DND-41 (cell line): Measurements from ENCODE around the gene NFATC2IP.

Experiments
- ATAC-seq: fragments of 200-7000 bp; cut with Tn5 transposase; 3 replicates; pipeline ENCODE4 v1.9.1; 2021; ENCODE audit warnings: low read depth; ENCODE audit not compliant: insufficient read depth
- DNase-seq: peaks from one replicate; pipeline ENCODE4 v3.0.0-alpha.2; 2020
- H2AFZ ChIP-seq: 2 replicates; pipeline ENCODE4 v1.6.0; 2012; ENCODE audit warnings: low read depth, low read length
- H3K27ac ChIP-seq: 2 replicates; pipeline ENCODE4 v1.5.1; 2012; ENCODE audit warnings: low read length, inconsistent platforms
- H3K27me3 ChIP-seq: fragments of 200-600 bp; sonication (generic); 2 replicates; pipeline ENCODE4 v1.6.0; 2012; ENCODE audit warnings: low read length, mild to moderate bottlenecking, inconsistent platforms; ENCODE audit not compliant: insufficient read depth, poor library complexity
- H3K36me3 ChIP-seq: 2 replicates; pipeline ENCODE4 v1.5.1; 2012; ENCODE audit warnings: low read length, inconsistent platforms; ENCODE audit not compliant: insufficient read depth
- H3K4me1 ChIP-seq: 2 replicates; pipeline ENCODE4 v1.5.1; 2012; ENCODE audit warnings: mild to moderate bottlenecking, low read length; ENCODE audit not compliant: insufficient read depth
- H3K4me2 ChIP-seq: 2 replicates; pipeline ENCODE4 v1.6.0; 2012; ENCODE audit warnings: mild to moderate bottlenecking, moderate library complexity, low read length, inconsistent platforms; ENCODE audit not compliant: insufficient read depth
- H3K4me3 ChIP-seq, 2 experiments: fragments of 200-600 bp in 1 of 2; shearing (Covaris generic) in 1 of 2; 2 replicates each; pipeline ENCODE4 v1.5.1; 2012 to 2016; ENCODE audit warnings: inconsistent platforms in 2 of 2, low read length in 2 of 2, mild to moderate bottlenecking in 2 of 2, low read depth in 1 of 2, moderate library complexity in 1 of 2
- H3K79me2 ChIP-seq: 2 replicates; pipeline ENCODE4 v1.6.0; 2012; ENCODE audit warnings: low read length, inconsistent platforms; ENCODE audit not compliant: insufficient read depth
- H3K9ac ChIP-seq: 2 replicates; pipeline ENCODE4 v1.6.0; 2012; ENCODE audit warnings: low read depth, mild to moderate bottlenecking, inconsistent platforms, low read length, moderate library complexity
- H3K9me3 ChIP-seq: 2 replicates; pipeline ENCODE4 v1.5.1; 2012; ENCODE audit warnings: low read length, moderate library complexity, mild to moderate bottlenecking, inconsistent platforms; ENCODE audit not compliant: insufficient read depth, severe bottlenecking
- H4K20me1 ChIP-seq: 2 replicates; pipeline ENCODE4 v1.6.0; 2012; ENCODE audit warnings: low read length; ENCODE audit not compliant: insufficient read depth
- EZH2 ChIP-seq: IDR thresholded peaks from 3 replicates; pipeline ENCODE4 v1.6.1; 2012; ENCODE audit warnings: borderline replicate concordance, low read depth, mild to moderate bottlenecking, moderate library complexity, low read length, inconsistent platforms; ENCODE audit not compliant: severe bottlenecking
- TF ChIP-seq, protein P1 (sequence below): IDR thresholded peaks from 2 replicates; pipeline ENCODE4 v1.5.1; 2012; ENCODE audit warnings: borderline replicate concordance, low read length, moderate library complexity, mild to moderate bottlenecking; ENCODE audit not compliant: poor library complexity, severe bottlenecking; ENCODE audit errors: extremely low read depth

The NFATC2IP gene

DNA sequence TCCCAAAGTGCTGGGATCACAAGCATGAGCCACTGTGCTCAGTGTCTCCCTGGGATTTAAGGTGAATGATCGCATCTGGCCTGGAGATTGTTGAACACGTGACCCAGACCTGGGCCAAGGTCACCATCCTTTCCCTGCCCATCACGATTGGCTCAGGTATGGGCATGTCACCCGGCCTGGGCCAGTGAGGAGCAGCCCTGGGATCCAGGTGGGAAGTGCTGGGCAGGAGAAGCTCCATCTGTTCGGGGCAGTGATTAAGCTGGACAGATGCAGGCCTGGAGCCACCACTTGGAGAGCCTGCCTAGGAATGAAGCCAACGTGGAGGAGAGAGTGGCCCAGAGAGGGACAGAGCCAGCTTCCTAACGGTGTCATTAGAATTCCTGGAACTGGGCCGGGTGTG is 41.0 kb downstream of the NFATC2IP start:
- Histone ChIP-seq H3K4me2 (no peak overlapping the region), H3K27me3 (no peaks in the 10 kb centered on the region), H3K36me3 (peaks cover 10% of the 10 kb centered on the region), H2AFZ (no peak overlapping the region), H4K20me1 (no peaks in the 10 kb centered on the region), H3K27ac (no peak overlapping the region), H3K79me2 (no peaks in the 10 kb centered on the region), H3K4me1 (no peaks in the 10 kb centered on the region), H3K9me3 (no peaks in the 10 kb centered on the region), H3K9ac (no peak overlapping the region), H3K4me3 (no peak overlapping the region)
- TF ChIP-seq, protein P1, sequence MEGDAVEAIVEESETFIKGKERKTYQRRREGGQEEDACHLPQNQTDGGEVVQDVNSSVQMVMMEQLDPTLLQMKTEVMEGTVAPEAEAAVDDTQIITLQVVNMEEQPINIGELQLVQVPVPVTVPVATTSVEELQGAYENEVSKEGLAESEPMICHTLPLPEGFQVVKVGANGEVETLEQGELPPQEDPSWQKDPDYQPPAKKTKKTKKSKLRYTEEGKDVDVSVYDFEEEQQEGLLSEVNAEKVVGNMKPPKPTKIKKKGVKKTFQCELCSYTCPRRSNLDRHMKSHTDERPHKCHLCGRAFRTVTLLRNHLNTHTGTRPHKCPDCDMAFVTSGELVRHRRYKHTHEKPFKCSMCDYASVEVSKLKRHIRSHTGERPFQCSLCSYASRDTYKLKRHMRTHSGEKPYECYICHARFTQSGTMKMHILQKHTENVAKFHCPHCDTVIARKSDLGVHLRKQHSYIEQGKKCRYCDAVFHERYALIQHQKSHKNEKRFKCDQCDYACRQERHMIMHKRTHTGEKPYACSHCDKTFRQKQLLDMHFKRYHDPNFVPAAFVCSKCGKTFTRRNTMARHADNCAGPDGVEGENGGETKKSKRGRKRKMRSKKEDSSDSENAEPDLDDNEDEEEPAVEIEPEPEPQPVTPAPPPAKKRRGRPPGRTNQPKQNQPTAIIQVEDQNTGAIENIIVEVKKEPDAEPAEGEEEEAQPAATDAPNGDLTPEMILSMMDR = no peak
- no peak for TF ChIP-seq EZH2
- ATAC-seq (no peak), DNase-seq (no peak)

DNA sequence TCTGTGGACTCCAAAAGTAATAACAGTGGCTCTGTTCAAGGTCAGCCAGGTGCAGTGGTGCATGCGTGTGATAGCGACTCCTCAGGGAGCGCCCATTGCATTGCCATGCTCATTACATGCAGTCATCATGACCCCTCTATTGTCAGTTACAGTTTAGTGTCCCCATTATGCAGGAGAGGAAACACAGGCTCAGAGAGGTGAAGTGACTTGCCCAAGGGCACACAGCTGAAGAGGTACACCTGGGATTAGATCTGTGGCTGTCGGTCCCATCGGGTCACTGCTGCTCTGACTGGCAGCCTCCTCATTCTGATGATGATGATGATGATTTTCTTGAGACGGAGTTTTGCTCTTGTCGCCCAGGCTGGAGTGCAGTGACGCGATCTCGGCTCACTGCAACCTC is 41.8 kb downstream of the NFATC2IP start:
- H3K27me3 ChIP-seq = no peaks in the 10 kb centered on the region
- H3K4me2 ChIP-seq = no peak overlapping the region
- no peaks in the 10 kb centered on the region for H4K20me1 ChIP-seq
- ATAC-seq = no peak
- H3K4me1 ChIP-seq = no peaks in the 10 kb centered on the region
- H3K27ac ChIP-seq = no peak overlapping the region
- H3K9ac ChIP-seq = no peak overlapping the region
- no peak for DNase-seq
- TF ChIP-seq EZH2 = no peak
- TF ChIP-seq, protein P1 = no peak
- H3K36me3 ChIP-seq = peaks cover 1% of the 10 kb centered on the region; the same call in 1 of the 2 replicates
- no peak overlapping the region for H3K4me3 ChIP-seq
- no peaks in the 10 kb centered on the region for H3K9me3 ChIP-seq
- no peak overlapping the region for H2AFZ ChIP-seq
- H3K79me2 ChIP-seq = no peaks in the 10 kb centered on the region

DNA sequence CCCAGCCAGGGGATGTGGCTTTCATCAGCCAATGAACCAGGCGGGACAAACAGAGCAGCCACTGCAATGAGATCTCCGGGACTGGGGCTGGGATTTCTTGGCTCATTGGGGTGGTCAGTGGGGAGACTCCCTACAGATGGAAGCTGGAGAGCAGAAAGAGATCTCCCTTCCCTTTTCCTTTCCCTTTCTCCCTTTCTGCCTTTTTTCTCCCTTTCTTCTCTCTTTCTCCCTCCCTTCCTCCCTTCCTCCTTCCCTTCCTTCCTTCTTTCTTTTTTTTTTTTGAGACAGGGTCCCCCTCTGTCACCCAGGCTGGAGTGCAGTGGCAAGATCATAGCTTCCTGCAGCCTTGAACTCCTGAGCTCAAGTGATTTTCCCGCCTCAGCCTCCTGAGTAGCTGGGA is 48.1 kb downstream of the NFATC2IP start:
- no peaks in the 10 kb centered on the region for H3K9me3 ChIP-seq
- H3K9ac ChIP-seq = no peak overlapping the region
- no peak overlapping the region for H3K4me3 ChIP-seq
- no peak overlapping the region; the same call in 1 of the 2 replicates for H2AFZ ChIP-seq
- TF ChIP-seq EZH2 = no peak
- TF ChIP-seq, protein P1 = no peak
- no peak for ATAC-seq
- no peaks in the 10 kb centered on the region for H3K4me1 ChIP-seq
- no peak overlapping the region for H3K4me2 ChIP-seq
- no peaks in the 10 kb centered on the region for H3K27me3 ChIP-seq
- DNase-seq = no peak
- no peaks in the 10 kb centered on the region for H3K36me3 ChIP-seq
- H4K20me1 ChIP-seq = no peaks in the 10 kb centered on the region
- H3K27ac ChIP-seq = no peak overlapping the region
- H3K79me2 ChIP-seq = no peaks in the 10 kb centered on the region

DNA sequence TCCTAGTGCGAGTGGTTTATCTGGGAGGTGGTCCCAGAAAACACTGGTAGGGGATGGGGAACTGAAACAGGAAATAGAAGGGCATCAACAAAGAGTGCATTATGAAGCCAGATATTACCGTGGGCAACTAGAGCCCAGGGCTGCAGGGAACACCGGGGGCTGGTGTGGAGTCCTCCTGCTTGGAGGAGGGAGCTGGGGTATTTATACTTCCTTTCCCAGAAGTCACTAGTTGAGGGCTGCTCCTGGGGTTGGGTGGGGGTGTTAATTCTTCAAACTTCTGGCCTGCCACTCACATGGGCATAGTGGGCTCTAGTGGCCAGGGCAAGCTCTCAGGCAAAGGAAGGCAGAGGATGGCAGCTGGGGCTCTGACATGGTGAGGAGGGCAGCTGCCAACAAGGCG is 48.8 kb downstream of the NFATC2IP start:
- no peaks in the 10 kb centered on the region for H3K36me3 ChIP-seq
- TF ChIP-seq EZH2 = no peak

More for the DNA sequence above, 48.8 kb downstream of the NFATC2IP start:
- H3K27ac ChIP-seq = no peak overlapping the region
- no peaks in the 10 kb centered on the region for H3K79me2 ChIP-seq
- no peaks in the 10 kb centered on the region for H3K27me3 ChIP-seq
- H2AFZ ChIP-seq = no peak overlapping the region
- no peak overlapping the region for H3K4me3 ChIP-seq
- H3K4me1 ChIP-seq = no peaks in the 10 kb centered on the region
- no peak overlapping the region for H3K4me2 ChIP-seq
- H4K20me1 ChIP-seq = no peaks in the 10 kb centered on the region
- ATAC-seq (no peak), DNase-seq (no peak)
- H3K9ac ChIP-seq = no peak overlapping the region
- H3K9me3 ChIP-seq = no peaks in the 10 kb centered on the region
